ENCODE results near the gene RAC2.

GRCh38 chr22:37288521-37288920, 44.5 kb upstream of the RAC2 start:
- peak; percentile 27; the same call in 1 of the 2 replicates for TF ChIP-seq CTCF (IDR thresholded peaks at IDR 0.05; ENCODE audit: low read length)
- TF ChIP-seq EZH2 (IDR thresholded peaks at IDR 0.05; ENCODE audit: borderline replicate concordance, low read length), result no peak
